Measurements from ENCODE around the gene TACR1.

The TACR1 gene

DNA sequence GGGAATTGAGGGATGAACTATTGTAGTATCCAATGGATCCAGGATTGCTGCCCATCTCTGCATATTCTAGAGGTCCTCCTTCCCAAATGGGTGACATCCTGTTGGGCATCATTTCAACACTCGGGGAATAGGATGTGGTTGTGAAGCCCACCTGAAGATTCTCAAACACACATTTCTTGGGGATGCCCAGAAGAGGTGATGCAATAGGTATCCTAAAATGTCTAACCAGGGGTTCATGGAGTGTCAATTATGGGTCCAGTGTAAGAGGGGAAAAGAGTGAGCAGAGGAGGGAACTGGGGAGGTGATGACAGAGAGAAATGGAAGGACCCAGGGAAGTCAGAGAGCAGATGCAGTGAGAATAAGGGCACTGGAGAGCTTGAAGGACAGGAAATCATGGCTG, 188.7 kb downstream of the TACR1 start:
- no peak for DNase-seq

- peak; percentile 68 to 90 (median 82) for DNase-seq
Measured at GRCh38 chr2:75007819-75008218, 191.5 kb downstream of the TACR1 start.

DNA sequence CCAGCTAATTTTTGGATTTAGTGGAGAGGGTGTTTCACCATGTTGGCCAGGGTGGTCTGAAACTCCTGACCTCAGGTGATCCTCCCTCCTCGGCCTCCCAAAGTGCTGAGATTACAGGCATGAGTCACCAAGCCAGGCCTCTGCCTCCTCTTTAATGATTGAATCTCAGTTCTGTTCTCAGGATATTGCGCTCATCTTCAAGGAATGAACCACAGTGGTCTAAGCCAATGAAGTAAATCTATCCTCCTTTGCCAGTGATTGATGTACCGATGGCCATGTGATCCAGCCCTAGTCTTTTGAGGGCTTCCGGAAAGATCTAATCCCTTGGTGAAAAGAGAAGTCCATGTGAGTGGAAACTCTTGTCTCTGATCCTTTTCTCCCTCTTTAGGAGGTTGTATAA, 192.3 kb downstream of the TACR1 start:
- DNase-seq = no peak

GRCh38 chr2:75006041-75006440, 193.3 kb downstream of the TACR1 start:
- DNase-seq = no peak

GRCh38 chr2:75003773-75004172, 195.5 kb downstream of the TACR1 start:
- DNase-seq = no peak

DNA sequence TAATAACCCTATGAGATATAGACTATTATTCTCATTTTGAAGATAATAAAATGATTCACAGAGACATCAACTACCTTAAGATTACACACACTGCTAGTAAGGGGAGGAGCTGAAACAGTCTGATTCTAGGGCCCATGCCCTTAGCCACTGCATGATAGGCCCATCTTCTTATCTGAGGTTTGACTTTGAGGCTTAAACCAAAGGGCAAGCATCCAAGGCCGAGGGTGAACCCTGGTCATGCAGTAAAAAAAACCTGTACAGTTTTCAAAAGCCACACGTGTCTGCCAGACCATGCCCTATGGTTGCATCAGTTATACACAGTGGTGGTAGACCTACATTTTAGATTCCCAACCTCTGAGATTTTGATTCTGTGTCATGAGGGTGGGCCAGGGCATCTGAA, 196.0 kb downstream of the TACR1 start:
- DNase-seq = no peak

GRCh38 chr2:75002007-75002406, 197.3 kb downstream of the TACR1 start:
- DNase-seq = no peak

DNA sequence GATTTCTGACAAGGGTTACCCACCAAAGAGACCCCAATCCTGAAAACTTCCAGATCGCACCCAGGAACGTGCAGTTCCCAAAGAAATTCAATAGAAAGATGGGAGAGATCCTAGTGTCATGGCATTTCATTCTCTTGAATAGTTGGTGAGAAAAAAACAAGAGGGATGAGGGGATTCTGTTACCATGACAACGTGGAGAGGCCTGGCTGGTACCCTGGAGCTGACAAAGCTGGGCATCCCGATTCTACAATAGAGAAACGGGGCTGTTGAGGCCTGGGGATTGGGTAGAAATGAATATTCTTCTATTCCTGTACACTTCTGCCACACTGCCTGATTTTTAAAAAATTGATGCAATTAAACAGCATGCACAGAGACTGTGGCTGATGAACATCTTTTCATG, 199.9 kb downstream of the TACR1 start:
- DNase-seq = peak in 1 of 3 experiments; percentile 8
